Central memory CD4-positive, alpha-beta T cell (primary cell): ENCODE results near the gene ADARB1.

ENCODE experiments used
- DNase-seq: peaks from one replicate; pipeline ENCODE4 v3.0.0; 2022

Gene ADARB1

DNA sequence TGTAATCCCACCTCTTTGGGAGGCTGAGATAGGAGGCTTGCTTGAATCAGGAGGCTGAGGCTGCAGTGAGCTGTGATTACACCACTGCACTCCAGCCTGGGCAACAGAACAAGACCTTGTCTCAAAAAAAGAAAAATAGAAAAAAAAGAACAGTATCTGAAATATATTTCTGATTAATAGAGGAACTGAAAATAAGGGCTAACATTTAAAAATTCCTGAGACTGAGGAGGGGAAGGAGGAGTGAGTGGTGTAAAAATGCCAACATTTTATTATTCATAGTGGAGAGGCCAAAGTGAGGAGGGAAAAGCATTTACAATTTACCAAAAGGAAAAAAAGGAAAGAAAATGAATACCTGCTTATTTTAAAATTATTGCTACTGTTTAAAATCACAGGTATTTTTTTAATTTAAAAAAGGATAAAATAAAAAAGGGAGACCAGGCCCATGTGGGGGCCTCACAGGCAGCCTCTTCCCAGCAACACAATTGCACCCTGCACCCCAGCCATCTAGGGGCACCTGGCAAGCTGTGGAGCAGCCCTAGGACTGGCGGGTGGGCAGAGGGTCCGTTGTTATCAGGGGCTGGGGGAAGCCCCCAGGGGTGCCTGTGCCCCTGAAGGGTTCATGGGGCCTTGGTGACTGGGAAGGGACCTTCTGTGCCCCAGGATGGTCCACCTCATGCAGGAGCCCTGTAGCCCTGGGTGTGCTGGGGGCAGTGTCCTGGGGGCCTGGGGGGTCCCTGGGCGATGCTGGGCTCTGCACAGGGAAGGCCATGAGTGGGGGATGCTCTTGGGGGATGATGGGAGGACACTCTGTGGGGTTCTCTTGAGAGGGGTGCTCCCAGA, 34.8 kb upstream of the ADARB1 start:
- DNase-seq: no peak

- DNase-seq: no peak
Observed at GRCh38 chr21:45040157-45040711, 34.1 kb upstream of the ADARB1 start.

GRCh38 chr21:45040739-45041138, 33.6 kb upstream of the ADARB1 start:
- no peak for DNase-seq

GRCh38 chr21:45041351-45041805, 33.0 kb upstream of the ADARB1 start:
- no peak for DNase-seq

- DNase-seq: no peak
Observed at GRCh38 chr21:45041984-45042663, 32.3 kb upstream of the ADARB1 start.

DNA sequence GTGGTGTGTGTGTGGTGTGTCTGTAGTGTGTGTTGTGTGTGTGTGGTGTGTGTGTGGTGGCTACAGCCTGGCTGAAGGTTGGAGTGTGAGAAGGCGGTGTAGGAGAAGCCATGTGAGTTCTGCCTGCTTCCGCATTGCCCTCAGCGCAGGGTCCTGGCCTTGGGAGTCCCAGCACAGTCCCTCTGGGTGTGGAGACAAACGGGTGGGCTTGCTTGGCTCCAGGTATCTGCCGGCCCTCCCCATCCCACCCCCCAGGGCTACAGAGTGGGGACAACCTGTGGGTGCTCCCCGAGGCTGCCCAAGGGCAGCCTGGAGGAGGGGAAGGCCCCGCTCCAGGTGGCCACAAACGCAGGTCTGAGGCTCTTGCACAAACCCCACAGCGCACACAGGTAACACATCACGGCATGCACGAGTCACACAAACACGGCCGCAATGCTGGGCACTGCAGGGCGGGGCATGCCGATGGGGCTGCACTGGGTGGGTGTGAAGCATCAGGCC, 31.7 kb upstream of the ADARB1 start:
- no peak for DNase-seq

GRCh38 chr21:45043541-45044020, 30.8 kb upstream of the ADARB1 start:
- no peak for DNase-seq

DNA sequence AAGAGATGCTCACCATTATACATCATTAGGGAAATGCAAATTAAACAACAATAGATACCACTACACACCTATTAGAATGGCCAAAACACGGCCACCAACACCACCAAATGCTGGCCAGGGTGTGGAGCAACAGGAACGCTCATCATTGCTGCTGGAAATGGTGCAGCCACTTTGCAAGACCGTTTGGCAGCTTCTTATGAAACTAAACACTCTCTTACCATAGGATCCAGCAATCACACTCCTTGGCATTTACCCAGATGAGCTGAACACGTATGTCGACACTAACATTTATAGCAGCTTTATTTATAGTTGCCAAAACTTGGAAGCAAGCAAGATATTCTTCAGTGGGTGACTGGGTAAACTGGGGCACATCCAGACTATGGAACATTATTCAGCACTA, 28.9 kb upstream of the ADARB1 start:
- no peak for DNase-seq

GRCh38 chr21:45047257-45047656, 27.1 kb upstream of the ADARB1 start:
- DNase-seq: no peak

GRCh38 chr21:45048026-45048698, 26.2 kb upstream of the ADARB1 start:
- DNase-seq: no peak

GRCh38 chr21:45048968-45049367, 25.4 kb upstream of the ADARB1 start:
- DNase-seq: no peak

DNA sequence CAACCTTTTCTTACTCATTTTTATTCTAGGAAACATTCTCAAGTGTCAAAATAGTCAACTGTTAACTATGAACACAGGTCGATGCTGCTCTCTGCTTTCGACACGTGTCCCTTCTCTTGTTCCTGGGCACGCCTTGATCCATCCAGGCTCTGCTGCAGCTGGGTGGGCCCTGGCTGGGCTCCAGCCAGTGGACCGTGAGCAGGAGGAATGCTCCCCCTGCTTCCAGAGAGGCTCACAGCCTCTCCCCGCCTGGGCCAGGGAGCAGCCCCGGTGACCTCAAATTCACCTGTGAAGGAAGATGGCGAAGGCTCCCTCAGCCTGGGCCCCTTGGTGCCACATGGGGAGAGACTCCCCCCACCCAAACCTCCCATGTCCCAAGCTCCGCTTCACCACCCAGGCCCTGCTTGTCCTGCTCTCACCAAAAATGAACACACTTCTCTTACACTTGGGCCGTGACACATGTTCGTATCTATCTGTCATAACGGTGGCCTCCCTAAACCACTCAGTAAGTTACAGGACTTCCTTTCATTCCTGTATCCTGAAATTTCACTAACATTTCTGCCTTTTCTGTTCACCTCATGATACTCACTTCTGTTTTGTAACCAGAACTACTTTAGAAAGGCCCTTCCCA, 24.6 kb upstream of the ADARB1 start:
- no peak for DNase-seq

GRCh38 chr21:45050345-45050796, 24.0 kb upstream of the ADARB1 start:
- no peak for DNase-seq

GRCh38 chr21:45050797-45051489, 23.4 kb upstream of the ADARB1 start:
- DNase-seq: no peak

DNA sequence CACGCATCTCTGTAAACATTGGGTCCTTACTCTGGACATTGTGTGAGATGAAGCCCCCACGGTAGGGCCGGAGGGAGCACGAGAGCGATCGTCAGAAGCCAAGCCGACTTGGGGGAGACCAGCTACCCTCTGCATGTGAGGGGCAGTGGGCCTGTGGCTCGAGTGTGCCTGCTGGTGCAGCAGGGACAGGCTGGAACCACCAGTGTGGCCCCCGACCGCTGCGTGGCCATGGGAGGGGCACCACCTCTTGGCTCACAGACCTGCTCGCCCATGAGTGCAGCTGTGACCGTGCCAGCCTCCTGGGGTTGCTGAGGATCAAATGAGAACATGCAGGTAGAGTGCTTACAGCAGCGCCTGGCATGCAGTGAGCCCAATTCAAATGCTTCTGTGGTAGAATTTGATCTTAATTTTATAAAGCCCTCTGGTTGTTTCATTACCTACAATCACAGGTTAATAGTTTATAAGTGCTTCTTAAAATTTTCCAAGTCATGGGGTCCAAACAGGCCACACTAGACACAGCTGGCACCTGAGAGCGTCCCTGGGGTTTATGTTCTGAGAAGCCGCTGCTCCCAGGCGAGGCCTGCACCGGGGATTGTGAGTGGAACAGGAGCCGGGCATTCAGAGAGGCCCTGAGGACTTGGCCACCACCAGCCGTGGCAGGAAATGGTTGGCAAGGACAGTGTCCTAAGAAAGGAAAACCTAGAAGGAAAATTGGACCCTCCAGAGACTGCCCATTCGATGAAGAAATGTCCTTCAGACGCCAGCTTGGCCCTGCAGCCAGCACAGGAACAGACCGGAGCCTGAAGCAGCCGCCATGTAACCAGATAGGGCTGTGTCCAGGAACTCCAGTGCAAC, 22.6 kb upstream of the ADARB1 start:
- DNase-seq: no peak

GRCh38 chr21:45052960-45053359, 21.4 kb upstream of the ADARB1 start:
- no peak for DNase-seq

DNA sequence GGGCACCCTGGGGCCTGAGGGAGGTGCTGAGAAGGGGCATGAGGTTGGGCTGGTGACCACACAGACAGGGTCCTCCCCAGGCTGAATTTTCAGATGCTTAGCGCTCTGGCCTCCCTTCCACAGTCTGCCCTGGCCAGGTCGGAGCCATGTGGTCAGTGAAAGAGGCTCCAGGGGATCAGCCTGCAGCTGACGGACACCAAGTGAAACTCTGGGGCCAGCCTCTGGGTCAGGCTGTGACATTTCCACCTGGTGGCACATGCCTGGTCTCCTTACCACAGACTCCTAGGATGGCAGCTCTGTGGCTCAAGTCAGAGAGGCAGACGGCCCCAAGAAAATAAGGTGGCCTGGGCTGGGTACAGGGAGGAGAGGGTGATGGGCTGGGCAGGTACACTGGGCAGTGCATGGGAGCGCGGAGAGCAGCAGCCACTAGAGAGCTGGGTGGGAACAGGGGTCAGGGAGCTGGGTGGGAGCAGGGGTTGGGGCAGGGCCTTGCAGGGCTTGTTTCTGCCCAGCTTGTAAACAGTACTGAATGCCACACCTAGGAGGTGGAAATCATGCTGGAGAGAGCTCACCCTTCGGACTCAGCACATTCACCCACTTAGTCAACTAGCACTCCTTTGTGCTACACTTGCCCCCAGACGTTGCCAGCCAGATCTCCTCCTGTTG, 20.7 kb upstream of the ADARB1 start:
- DNase-seq: no peak

DNA sequence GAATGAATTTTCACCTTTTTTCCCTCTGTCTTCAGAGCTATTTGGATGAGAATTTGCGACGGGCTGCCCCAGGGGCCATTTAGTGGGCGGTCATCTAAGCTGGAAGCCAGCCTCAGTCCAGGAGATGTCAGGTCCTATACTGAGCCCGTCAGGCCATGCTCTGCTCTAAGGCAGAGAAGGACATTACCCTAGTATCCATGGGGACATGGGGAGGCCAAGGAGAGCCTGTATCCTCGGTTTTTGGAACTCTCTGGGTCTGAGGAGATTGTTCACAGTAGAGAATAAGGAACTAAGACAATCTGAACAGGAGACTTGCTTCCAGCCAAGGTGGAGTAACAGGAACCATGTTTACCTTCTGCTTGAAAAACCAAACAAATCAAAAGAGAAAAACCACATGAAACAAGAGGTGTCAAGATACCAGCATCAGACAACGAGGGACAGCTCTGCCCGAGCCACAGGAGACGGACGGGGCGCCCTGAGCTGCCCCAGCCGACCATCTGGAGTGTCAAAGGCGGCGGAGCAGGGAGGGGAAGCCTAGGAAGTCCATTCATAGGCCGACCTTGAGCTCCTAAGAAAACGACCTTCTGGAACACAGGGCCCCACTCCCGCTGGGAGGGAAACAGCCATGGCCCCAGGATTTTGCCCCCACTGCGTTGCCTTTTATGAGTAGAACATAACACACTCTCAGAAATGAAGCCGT, 20.0 kb upstream of the ADARB1 start:
- no peak for DNase-seq

DNA sequence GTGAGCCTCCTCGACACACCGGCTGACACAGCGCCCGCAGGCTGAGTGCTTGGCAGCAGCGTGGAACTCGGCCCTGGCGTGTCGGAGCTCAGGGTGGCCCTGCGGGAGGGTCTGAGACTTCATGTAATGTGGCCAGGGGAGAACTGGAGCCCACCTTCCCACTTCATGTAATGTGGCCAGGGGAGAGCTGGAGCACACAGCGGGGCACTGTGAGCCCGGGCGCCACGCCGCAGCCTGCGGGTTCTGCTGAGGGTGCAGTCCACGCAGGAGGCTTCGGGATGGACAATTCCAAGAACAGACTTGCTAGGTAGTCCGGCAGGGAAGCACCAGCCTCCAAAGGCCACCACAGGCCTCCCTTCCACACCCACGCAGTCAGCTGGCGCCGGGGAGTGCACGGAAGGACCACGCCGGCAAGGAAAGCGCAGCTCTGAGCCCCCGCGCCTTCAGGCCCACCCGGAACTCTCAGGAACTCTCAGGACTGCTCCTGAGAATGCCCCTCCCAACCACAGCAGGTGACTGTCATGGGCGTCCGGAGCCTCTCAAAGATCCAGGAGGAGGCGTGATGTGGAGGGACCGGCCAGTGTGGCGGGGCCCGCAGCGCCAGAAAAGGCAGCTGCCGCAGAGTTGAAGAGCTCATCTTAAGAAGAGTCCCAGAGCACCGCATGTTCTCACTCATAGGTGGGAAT, 19.3 kb upstream of the ADARB1 start:
- no peak for DNase-seq
